ENCODE measurements around the gene BCAS3. TPM values are rescaled to one million over a fixed set of nuclear protein-coding genes. Genes with fewer than 3 reads are reported as not detected.

The BCAS3 gene
- total and polyA plus RNA-seq, 11 donors, result 4.5 to 23.5 (median 17.9) TPM

DNA sequence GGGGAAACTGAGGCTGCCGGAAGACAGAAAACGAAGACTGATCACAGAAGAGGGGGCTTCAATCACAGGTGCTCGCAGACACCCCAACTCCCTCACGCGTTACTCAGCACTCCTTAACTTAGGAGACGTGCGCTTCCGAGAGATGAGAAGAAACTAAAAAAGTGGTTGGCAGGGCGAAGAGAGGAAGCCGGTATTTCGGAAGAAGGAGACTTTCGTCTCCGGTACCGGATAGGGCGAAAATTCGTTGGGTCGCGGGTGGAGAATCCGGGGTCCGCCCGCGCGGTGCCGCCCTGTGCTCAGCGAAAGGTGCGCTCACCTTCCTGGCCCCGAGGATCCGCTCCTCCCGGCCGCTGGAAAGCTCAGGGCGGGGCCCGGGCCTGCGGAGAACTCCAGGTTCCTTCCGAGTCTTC, 721.1 kb downstream of the BCAS3 start:
- no peak for ATAC-seq
- peak overlapping the region; percentile 21 to 84 (median 65) for H3K4me3 ChIP-seq
- no peaks in the 10 kb centered on the region for H3K9me3 ChIP-seq
- H3K27me3 ChIP-seq, result peaks cover 37 to 83% (median 73%) of the 10 kb centered on the region in 9 donors
- 2 to 3% (median 2%) methylated on average over 33 to 34 of the region's 34 CpGs for WGBS, 4 donors
- peaks cover 0 to 7% (median 0%) of the 10 kb centered on the region in 9 donors for H3K36me3 ChIP-seq
- H3K27ac ChIP-seq, result peak overlapping the region; percentile 47 to 88 (median 76)
- DNase-seq, result peak in 1 of 5 donors; percentile 28
- intact Hi-C loops (cut with DNase I), result loop anchor here in 6 of 10 donors (5.0 to 10.0 kb wide), 8 partner anchors 64 to 674 kb away; no protein-coding TSS in a partner anchor
- TF ChIP-seq POLR2A (IDR thresholded peaks at IDR 0.05), result no peak
- TF ChIP-seq, protein P1, sequence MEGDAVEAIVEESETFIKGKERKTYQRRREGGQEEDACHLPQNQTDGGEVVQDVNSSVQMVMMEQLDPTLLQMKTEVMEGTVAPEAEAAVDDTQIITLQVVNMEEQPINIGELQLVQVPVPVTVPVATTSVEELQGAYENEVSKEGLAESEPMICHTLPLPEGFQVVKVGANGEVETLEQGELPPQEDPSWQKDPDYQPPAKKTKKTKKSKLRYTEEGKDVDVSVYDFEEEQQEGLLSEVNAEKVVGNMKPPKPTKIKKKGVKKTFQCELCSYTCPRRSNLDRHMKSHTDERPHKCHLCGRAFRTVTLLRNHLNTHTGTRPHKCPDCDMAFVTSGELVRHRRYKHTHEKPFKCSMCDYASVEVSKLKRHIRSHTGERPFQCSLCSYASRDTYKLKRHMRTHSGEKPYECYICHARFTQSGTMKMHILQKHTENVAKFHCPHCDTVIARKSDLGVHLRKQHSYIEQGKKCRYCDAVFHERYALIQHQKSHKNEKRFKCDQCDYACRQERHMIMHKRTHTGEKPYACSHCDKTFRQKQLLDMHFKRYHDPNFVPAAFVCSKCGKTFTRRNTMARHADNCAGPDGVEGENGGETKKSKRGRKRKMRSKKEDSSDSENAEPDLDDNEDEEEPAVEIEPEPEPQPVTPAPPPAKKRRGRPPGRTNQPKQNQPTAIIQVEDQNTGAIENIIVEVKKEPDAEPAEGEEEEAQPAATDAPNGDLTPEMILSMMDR (IDR thresholded peaks at IDR 0.05), result no peak
- H3K4me1 ChIP-seq, result peaks cover 0 to 64% (median 32%) of the 10 kb centered on the region in 12 donors

DNA sequence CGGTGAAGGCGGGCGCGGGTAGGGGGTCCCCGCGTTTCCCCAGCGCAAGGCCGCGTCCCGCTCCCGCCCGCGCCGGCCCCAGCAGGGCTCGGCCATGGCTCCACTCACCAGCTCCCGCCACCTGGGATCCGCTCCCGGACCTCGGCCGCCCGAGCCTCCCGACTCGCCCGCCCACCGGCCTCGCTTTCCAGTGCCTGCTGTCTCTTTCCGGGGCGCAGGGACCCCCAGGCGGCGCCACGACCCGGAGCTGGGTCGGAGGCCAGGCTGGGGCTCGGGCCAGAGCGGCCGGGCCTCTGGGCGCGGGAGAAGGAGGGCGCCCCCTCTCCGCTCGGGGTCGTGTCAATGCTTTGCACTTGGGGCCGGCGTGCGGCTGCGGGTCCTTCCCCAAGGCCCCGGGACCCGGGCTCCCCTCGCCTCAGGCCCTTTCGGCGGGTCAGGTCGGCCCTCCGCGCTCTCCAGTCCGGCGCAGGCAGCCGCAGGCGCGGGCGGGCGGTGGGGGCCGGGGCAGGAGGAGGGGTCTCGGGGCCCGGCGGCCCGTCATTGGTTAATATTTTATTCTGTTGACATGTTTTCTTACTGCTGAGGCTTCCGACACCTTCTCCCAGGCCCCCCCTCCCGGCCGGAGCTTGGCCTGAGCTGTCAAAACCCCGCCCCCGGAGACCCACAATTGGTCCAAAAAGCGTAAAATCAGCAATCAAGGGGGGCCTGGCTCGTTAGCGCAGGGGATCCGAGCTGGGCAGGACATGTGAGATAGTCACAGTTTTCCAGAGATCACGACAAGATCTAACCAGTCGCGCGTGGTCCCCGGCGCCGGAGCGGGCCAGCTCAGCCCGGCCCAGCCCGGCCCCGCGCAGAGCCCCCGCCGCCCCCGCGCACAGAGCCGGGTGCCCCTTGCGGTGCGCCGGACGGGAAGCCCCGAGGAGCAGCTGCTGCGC, 721.7 kb downstream of the BCAS3 start, which contains the start of gene TBX2:
Gene TBX2, plus strand, starts transcription at position 713 of the 935 bp plus-strand sequence. CDS start 334 bp downstream, outside the sequence.
- H3K4me1 ChIP-seq, result peaks cover 0 to 71% (median 34%) of the 10 kb centered on the region in 12 donors
- intact Hi-C loops (cut with DNase I), result loop anchor here in 8 of 10 donors (5.0 to 10.0 kb wide), 9 partner anchors 65 to 675 kb away; no protein-coding TSS in a partner anchor
- peak; percentile 47 to 75 (median 60) for ATAC-seq
- TF ChIP-seq, protein P1 (IDR thresholded peaks at IDR 0.05), result peak in 1 of 12 donors; percentile 17
- TF ChIP-seq POLR2A (IDR thresholded peaks at IDR 0.05), result peak in 1 of 2 donors; percentile 50
- peaks cover 0 to 10% (median 0%) of the 10 kb centered on the region in 9 donors for H3K36me3 ChIP-seq
- H3K4me3 ChIP-seq, result peak within 1 kb of the TSS; percentile 51 to 84 (median 65)
- H3K27ac ChIP-seq, result peak within 1 kb of the TSS; percentile 47 to 88 (median 78)
- no peaks in the 10 kb centered on the region for H3K9me3 ChIP-seq
- WGBS, 4 donors, result 1 to 2% (median 1%) methylated on average over 35 to 98 of the region's 98 CpGs
- H3K27me3 ChIP-seq, result peaks cover 37 to 90% (median 80%) of the 10 kb centered on the region in 9 donors
- peak; percentile 84 to 90 (median 87) for DNase-seq

DNA sequence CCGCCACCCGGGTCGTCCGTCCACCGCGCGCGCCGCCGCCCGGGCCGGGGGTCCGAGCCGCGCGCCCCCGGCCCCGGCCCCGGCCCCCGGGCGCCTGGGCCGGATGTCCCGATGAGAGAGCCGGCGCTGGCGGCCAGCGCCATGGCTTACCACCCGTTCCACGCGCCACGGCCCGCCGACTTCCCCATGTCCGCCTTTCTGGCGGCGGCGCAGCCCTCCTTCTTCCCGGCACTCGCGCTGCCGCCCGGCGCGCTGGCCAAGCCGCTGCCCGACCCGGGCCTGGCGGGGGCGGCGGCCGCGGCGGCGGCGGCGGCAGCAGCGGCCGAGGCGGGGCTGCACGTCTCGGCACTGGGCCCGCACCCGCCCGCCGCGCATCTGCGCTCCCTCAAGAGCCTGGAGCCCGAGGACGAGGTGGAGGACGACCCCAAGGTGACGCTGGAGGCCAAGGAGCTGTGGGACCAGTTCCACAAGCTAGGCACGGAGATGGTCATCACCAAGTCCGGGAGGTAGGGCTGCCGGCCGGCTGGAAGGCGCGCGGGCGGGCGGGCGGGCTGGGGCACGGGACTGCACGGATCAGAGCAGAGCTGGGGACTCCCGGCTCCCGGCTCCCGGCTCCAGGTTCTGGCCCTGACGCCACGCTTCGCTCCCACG, 722.5 kb downstream of the BCAS3 start:
- Histone ChIP-seq H3K4me1 (peaks cover 0 to 79% (median 35%) of the 10 kb centered on the region in 12 donors), H3K9me3 (no peaks in the 10 kb centered on the region), H3K36me3 (peaks cover 0 to 18% (median 0%) of the 10 kb centered on the region in 9 donors), H3K27me3 (peaks cover 41 to 96% (median 88%) of the 10 kb centered on the region in 9 donors), H3K4me3 (peak overlapping the region; percentile 51 to 84 (median 64)), H3K27ac (peak overlapping the region in 11 of 12 donors; percentile 26 to 88 (median 78))
- 0 to 1% (median 1%) methylated on average over 5 to 90 of the region's 90 CpGs for WGBS, 4 donors
- DNase-seq (peak in 2 of 5 donors; percentile 47 to 63), ATAC-seq (no peak)
- TF ChIP-seq POLR2A (IDR thresholded peaks at IDR 0.05), result no peak
- TF ChIP-seq, protein P1 (IDR thresholded peaks at IDR 0.05), result no peak
- intact Hi-C loops (cut with DNase I), result loop anchor here in 4 of 10 donors (5.0 to 10.0 kb wide), 3 partner anchors 265 to 675 kb away; no protein-coding TSS in a partner anchor

Measured in heart left ventricle (tissue), 16 donors.